ENCODE data around the gene CDK13.
A peak's percentile ranks its signal among the peaks of the same experiment; 100 is the strongest.
"Not testable (repeated sequence)": the region's sequence is repeated elsewhere in the genome, so short reads cannot be mapped to it uniquely, and the experiment has no call there.

CDK13 gene
- 229 to 297 (median 270) reads per million in 4 experiments for total RNA-seq

DNA sequence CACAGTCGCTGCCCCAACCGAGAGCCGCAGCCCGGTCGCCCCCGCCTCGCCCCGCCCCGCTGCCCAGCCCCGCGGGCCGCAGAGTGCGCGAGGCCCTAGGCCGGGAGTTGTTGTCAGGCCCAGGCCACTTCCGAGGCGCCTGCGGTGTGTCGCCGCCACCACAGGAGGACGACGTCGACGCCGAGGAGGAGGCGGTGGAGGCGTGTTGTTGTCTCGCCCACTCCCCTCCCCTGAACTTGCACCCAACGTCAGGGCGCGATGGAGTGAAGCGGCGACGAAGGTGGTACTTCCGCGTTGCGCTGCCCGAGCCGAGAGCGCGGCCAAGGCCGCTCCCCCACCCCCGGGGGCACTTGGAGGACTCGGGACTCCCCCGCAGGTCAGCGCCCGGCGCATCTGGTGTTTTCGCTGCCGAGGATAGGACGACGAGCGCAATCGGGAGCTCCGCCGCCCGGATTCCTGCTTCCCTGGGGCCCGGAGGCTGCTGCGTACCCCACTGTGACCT, at the start of gene CDK13:
Gene CDK13 (plus strand): TSS at position 286 of the 502 bp plus-strand sequence. CDS start 386 bp downstream, outside the sequence.
- peak; percentile 81 for DNase-seq

DNA sequence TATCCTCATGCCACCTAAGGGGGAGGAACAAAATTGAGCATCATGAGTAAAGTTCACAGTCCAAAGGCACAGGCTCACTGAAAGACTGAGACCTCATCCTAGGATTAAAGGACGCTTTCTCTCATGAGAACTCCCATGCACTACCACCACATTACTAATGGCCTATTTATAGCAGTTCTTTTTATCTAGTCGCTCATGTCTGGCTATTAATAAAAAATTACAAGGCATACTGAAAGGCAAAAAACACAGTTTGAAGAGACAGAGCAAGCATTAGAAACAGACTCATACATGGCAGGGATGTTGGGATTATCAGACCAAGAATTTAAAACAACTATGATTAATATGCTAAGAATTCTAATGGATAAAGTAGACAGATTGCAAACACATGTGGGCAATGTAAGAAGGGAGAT, 46.0 kb upstream of the CDK13 start:
- no peak for DNase-seq

DNA sequence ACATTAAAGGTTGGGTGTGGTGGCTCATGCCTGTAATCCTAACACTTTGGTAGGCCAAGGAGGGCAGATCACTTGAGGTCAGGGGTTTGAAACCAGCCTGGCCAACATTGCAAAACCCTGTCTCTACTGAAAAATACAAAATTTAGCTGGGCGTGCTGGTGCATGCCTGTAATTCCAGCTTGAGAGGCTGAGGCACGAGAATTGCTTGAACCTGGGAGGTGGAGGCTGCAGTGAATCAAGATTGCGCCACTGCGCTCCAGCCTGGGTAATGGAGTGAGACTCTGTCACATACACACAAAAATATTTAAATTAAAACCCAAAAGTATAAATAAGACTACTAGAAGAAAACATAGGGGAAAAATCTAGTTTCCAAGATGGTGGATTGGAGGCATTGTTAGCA, 41.9 kb upstream of the CDK13 start:
- no peak for DNase-seq

DNA sequence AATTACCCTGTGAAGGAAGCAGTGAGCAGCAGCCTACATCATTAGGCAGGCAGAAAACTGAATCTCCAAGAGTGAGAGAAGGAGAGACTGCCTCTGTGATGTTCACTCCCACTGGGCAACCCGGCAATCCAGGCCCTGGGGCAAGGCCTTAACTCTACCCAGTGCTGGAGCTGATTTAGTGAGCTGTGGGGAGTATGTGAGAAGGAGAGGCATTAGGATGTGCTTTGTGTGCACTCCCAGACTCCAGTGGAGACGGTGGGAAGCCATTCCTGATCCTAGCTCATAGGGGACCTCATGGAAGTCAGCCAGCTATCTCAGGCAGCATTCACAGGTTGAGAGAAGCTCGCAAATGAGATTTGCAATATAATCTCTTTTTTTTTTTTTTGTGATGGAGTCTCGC, 41.1 kb upstream of the CDK13 start:
- DNase-seq, result no peak

DNA sequence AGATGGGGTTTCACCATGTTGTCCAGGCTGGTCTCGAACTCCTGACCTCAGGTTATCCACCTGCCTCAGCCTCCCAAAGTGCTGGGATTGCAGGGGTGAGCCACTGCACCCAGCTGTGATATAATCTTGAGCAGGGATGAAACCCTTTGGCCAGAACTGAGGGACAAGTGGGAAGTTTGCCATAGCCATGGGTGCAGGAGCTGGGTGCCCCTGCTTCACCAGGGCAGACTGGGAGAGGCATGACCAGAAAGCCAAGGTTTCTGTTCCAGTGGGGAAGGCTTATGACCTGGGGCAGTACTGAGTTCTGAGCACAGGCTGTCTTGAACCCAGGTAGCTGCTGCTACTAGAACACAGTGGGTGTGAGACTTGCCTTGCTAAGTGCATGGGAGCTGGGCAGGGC, 40.5 kb upstream of the CDK13 start:
- DNase-seq, result no peak

DNA sequence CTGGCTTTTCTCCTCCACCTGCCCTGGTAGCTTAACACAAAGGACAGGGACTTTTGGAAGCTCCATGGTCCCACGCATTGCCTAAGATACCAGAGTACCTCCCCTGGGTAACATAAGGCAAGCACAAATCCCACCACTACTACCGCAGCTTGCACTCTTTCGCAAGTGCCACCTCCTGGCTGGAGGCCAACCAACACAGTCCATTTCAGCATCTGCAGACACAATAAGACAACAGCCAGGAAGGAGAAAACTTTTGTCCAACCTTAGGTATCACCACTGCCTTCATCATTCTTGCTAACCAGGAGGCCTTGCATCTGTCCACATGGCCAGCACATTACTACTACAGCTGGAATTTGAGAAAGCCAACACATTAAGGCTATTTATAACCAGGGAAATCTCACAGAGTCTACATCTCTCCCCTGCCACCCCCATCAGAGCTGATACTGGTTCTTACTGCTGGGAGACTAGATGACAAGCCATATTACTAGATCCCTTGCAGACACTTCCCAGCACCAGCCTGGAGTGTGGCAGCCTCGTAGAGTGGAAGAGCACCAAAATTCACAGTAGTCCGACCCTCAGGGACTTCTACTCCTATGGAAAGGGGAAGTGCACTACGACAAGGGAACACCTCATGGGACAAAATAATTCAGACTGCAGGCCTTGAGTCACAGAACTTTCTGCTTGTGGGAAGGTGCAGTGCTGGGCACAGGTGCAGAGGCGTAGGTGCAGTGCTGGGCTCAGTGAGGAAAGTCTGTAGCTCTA, 39.8 kb upstream of the CDK13 start:
- DNase-seq, result no peak

DNA sequence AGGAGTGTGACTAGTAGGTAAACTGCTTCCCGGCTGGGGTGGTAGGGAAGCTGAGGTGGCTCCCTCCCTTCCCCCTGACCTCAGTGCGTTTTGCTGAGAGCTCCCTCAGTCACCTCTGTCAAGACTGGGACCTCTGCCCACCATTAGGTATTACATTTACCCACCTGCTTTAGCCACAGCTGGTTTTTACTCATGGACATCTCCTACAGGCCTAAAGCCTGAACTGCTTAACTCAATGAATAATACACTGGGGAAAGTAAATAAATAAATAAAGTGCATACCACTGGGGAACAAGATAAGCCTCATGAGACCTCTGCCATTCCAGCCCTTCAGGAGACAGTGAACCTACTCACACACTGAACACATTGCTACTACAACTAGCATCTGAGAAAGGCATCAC, 38.9 kb upstream of the CDK13 start:
- DNase-seq, result no peak

DNA sequence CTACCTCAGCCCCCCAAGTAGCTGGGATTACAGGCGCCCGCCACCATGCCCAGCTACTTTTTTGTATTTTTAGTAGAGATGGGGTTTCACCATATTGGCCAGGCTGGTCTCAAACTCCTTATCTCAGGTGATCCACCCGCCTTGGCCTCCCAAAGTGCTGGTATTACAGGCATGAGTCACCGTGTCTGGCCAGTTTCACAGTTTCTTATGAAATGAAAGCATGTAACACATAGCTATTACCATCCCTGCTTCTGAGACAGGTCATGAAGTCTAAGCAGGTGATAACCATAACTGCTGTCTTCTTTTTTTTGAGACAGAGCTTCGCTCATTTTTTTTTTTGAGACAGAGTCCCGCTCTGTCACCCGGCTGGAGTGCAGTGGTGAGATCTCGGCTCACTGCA, 34.2 kb upstream of the CDK13 start:
- not testable (repeated sequence) for DNase-seq

DNA sequence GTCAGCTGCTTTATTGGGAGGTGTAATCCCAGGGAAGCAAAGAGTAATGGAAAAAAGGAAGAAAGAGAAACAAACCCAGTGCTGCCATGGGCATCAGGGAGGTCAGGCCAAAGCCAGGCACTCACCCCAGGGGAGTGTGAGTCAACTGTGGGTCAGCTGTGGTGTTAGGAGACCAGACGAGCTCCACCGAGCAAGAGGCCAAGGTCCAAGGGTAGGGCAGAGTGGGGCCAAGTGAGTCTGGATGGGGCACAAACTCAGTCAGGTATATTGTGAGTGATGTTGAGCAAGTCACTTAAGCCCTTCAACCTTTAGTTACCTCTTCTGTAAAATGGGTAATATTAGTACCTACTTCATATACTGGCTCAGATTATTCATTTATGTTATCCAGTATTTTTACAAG, 30.4 kb upstream of the CDK13 start:
- DNase-seq, result no peak

DNA sequence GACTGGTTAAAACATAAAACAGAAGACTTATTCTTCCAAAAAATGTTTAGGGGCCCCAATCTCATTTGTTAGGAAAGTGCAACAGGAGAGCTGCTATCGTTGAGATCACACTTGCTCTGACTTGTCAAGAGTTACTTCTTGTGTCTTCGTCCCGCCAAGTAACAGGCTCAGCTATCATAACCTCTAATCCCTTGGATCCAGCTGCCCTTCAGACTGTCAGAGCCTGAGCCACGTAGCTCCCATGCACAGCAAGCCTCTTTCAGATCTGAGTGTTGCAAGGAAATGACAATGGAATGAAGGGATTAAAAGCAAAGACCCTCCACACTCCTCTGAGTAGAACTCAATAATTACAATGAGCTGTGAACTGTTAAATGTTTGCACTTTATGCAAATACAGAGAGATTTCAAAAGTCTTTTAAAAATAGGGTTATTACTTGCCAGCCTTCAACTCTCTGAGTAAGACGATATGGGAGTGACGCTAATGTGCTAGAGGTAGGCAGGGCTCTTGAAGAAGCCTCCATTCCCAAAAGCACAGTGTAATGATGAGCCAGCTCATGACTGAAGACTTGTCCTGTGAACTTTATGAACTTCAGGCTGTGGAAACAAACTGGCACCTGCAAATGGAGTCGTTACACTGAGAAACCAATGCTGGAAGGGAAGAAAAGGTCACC, 28.4 kb upstream of the CDK13 start:
- no peak for DNase-seq

DNA sequence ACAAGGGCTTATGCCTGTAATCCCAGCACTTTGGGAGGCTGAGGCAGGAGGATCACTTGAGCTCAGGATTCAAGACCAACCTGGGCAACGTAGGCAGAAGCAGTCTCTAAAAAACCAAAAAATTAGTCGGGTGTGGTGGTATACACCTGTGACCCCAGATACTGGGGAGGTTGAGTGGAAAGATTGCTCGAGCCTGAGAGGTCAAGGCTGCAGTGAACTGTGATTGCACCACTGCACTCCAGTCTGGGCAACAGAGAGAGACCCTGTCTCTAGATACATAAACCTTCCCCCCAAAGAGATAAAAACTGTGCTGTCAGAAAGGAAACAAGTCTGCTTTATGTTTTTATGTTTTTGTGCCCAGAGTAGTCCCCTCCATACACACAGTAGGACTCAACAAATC, 27.5 kb upstream of the CDK13 start:
- DNase-seq, result no peak

DNA sequence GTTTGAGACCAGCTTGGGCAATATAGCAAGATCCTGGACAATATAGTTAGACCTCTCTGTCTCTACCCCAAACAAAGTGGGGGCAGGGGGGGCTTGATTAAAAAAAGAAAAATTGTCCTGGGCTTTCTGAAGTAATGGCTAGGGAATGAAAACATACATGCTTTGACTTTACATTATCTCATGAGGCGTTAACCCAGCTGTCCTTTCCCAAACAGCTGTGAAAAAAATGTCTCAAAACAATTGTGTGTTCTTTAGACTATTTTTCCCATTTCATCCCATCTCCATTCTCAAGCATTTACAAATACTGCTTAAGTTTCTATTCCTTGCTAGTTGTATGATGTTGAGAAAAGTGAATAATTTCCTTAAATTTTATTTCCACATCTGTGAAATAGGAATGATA, 27.0 kb upstream of the CDK13 start:
- DNase-seq, result no peak

DNA sequence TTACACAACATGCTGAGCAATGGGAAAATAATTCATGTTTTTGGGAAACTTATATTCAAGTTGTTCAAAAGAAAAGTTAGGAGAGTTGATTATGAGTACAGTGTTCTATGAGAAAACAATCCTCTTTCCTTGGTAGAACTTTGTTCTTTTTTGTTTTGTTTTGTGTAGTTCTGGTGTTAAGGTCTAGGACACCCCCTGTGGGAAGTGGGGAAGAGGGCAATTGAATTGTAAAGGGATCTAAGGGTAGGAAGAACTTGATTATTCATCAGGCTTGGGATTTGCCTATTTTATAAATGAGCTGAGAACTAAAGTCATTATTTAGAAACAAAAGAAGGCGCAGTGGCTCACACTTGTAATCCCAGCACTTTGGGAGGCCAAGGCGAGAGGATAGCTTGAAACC, 25.9 kb upstream of the CDK13 start:
- no peak for DNase-seq

DNA sequence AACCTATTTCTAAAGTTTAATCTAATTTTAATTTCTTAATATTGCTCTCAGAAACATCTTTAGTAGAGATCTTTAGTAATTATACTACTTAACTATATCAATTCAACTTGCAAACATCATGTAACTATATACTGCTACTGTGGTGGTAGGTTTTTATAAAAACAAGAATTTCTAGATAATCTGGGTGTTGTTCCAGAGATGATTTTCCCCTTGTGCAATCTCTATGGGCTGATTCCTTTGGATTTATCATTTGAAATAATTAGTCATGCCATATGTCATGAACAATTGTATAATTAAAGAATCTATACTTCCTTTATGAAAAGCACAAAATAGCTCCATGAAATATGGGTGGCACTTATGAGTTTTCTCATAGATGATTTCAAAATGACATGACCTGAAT, 23.9 kb upstream of the CDK13 start:
- no peak for DNase-seq

DNA sequence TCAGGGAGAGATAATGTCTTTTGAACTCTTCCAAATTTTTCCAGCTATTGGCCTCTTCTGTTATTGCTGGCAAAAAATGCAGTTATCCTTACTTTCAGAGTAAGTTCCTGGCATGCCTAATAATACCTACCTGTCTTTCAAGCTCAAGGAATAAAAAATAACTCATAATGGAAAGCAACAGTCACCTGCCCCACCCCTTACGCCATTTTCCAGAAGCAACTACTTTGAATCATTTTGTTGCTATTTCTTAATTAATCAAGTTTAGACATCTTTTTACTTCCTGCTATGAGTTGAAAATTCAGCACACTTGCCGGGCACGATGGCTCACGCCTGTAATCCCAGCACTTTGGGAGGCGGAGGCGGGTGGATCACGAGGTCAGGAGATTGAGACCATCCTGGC, 23.0 kb upstream of the CDK13 start:
- DNase-seq, result no peak

DNA sequence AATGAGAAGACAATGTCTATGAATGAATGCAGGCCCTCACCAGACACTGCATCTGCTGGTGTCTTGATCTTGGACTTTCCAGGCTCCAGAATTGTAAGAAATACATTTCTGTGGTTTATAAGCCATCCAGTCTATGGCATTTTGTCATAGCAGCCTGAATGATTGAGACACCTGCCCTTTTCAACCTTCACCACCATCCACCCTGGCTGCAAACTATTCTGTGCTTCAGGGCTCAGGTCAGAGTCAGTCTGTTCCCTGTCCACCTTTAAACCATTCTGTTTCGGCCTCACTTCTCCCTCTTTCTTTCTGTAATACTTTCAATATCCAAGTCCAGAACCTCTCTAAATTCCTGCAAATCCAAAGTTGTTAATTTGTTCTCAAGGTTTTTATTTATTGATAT, 15.9 kb upstream of the CDK13 start:
- DNase-seq, result no peak

DNA sequence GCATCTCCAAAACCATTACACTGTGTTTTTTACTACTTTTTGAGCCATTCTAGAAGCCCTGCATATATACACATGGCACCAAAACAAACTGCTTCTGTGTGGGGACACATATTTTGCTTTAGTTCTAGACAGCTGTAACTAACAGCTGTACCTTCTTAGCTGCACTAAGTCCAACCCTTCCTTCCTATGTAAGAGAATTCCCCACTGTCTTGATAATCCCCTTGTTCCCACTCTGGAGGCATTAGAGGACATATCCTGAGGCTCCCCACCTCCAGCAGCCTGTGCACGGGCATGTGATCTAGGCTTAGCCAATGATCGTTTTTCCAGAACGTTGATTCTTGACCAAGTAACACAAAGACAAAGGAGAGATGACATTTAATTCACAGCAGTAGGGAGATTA, 13.3 kb upstream of the CDK13 start:
- DNase-seq, result no peak

DNA sequence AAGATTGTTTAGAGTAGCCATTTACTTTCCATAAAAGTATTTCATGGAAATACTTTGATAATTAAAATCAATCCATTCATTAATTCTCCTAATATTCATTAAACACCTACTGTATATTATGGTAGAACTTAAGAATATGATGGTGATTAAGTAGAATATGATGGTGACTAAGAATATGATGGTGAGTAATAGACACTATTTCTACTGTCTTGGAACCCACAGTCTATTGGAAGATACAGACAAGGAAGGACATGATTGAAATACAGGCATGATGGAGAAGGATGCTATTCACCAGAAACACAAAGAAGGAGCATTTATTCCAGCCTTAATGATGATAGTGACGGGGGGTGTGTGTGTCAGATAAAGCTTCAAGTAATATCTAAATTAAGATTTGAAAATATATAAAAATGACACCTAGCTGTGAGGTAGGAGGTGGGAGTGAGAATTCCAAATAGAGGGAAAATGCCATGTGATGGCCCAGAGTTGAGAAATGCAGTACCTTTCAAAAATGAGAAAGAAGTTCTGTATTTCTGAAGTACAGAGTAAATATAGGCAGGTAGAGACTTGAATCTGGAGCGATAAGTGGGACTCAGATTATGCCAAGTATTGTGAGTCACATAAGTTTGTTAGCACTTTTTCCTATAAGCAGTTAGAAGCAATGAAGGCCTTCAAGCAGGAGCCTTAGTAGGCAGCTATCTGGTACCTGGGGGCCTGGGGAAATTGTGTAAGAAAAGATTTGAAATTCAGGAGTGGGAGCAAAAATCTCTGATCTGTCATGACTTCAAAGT, 12.5 kb upstream of the CDK13 start:
- DNase-seq, result no peak

DNA sequence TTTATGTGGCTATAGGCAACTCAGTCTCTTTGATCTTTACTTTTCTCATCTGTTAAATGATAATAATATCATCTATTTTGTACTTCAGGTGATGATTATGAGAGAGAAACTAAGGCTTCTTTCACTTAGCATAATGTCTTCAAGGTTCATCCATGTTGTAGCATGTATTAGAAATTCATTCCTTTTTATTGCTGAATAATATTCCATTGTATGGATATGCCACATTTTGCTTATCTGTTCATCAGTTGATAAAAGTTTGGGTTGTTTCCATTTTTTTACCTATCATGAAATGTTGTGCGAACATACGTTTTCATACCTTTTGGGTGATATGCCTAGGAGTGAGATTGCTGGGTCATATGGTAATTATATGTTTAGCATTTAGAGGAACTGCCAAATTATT, 7.2 kb upstream of the CDK13 start:
- no peak for DNase-seq

DNA sequence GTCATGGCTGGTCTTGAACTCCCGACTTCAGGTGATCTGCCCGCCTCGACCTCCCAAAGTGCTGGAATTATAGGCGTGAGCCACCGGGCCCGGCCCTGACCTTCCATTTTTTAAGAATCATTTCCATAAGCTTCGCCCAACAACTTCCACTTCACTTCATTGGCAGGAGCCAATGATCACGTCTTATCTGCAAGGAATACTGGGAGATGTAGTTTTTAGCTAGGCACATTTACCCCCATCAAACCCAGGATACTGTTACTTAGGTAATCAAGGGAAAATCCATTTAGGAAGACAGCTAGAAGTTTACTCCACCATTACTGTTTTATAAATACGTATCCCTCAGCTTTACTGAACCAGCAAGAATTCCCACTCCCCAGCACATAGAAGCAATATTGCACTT, 3.4 kb upstream of the CDK13 start:
- no peak for DNase-seq

DNA sequence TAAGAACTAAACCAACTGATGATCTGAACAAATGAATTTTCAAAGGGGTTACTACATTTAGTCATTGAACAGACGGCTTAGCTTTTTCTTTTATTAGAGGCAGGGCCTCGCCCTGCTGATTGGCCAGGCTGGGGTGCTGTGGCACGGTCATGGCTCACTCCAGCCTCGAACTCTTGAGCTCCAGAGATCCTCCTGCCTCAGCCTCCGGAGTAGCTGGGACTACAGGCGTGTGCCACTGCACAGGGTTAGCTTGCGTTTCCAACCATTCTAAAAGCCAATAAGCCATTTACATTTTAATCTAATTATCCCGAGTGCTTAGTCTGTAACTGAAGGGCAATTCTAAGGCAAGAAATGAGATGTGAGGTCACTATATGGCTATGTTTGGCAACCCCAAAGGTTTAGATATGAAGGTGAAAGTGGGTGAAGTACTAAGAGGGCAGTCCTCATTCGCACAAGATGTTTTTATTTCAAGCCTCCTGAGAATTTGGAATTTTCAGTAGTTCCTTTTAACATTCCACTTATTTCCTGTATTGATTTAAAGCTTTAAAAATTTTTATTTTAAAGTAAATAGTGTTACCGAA, 1.6 kb upstream of the CDK13 start:
- DNase-seq, result no peak

DNA sequence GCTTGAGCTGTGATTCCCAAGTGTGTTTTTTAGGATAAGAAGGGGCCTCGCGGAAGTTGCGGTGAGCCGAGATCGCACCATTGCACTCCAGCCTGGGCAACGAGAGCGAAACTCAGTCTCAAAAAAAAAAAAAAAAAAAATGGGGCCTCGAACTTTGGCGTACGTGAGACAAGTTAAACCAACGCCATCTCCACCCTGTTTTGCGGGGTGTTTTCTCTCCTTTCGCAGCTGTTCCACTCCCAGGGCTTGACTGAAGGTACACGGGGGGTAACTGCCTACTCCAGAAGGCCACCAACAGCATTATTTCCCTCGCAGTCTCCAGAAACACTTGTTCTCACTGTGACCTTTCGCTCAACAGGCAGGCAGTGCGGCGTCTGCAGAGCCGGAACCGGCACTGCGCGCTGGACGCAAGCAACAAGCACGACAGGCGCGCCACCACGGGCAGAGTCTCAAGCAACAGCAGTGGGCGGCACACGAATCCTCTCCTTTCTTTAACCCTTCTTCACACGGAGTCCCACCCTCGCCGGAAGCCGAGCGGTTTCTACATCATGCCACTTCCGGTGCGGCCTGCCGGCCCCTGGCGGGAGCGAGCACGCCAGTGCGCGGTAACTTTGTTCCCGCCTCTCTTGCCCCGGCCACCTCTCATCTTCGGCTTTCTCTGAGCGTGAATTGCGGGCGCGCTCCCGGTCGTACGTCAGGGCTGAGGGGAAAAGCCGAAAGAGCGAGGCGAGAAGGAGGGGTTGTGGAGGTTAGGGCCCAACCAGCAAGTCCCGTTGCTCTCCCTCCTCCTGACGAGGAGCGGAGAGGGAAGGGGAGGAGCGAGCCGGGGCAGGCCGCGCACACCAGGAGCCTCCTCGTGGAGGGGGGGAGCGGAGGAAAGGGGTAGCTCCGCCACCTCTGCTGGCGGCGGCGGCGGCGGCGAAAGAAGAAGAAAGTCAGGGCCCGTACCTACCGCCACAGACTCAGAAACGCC, 814 bp upstream of the CDK13 start:
- DNase-seq, result peak; percentile 95

All from effector CD8-positive, alpha-beta T cell (primary cell).